ENCODE measurements around the gene KCNIP2.

The KCNIP2 gene

GRCh38 chr10:101780187-101780817 lies 63.3 kb downstream of the KCNIP2 start:
- H3K9me3 ChIP-seq: no peaks in the 10 kb centered on the region
- peaks cover 16% of the 10 kb centered on the region for H3K36me3 ChIP-seq (replicated peaks)
- H3K4me3 ChIP-seq: peak overlapping the region; percentile 7
- DNase-seq (ENCODE audit: low spot score in 2 of 2): no peak
- H3K4me1 ChIP-seq: peaks cover 21% of the 10 kb centered on the region
- in situ Hi-C loops (cut with MboI; ENCODE audit: low sequenced_read_pairs): loop anchor here (5.0 kb wide), 2 partner anchors 173 to 568 kb away; no protein-coding TSS in a partner anchor
- H3K27me3 ChIP-seq (ENCODE audit: low read depth): peaks cover 2% of the 10 kb centered on the region

GRCh38 chr10:101779544-101780186 lies 63.9 kb downstream of the KCNIP2 start:
- H3K27me3 ChIP-seq (ENCODE audit: low read depth): peaks cover 8% of the 10 kb centered on the region
- H3K36me3 ChIP-seq (replicated peaks): peaks cover 12% of the 10 kb centered on the region
- peak overlapping the region; percentile 7 for H3K4me3 ChIP-seq
- peak; percentile 32 to 94 for DNase-seq (ENCODE audit: low spot score in 2 of 2)
- H3K4me1 ChIP-seq: peaks cover 21% of the 10 kb centered on the region
- H3K9me3 ChIP-seq: no peaks in the 10 kb centered on the region
- in situ Hi-C loops (cut with MboI; ENCODE audit: low sequenced_read_pairs): loop anchor here (5.0 kb wide), 2 partner anchors 172 to 567 kb away; no protein-coding TSS in a partner anchor

DNA sequence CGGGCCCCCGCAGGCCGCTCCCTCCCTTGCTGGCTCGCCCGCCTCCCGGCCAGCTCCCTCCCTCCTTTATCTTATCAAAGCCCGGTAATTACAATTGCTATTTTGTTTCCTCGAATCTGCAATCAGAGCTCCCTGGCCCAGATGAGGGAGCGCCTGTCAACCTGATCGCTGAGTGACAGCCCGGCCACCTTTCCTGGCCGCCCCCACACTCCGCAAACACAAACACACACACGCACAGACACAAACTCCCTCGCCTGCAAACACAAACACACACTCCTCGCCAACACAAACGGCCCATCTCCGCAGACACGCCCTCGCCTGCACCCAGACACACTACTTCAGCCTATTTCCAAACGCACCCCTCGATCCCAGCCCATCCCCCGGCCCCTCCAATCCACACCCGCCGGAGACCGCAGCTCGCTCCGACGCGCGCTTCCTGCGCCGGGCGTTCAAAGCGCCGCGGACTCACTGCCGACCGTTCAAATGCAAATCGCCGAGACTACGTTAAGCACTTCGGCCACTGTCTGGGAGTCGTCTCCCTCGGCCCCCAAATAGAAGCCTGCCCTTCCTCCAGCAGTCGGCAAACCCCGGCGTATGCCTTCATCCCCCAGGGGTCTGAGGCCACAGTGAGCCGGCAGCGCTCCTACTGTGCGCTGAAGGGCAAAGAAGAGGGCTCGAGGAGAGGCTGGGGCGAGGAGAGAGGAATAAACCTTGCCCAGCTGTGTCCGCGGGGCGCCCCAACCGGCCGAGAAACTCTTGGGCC lies 64.6 kb downstream of the KCNIP2 start:
- Histone ChIP-seq H3K4me1 (peaks cover 21% of the 10 kb centered on the region), H3K4me3 (no peak overlapping the region), H3K9me3 (no peaks in the 10 kb centered on the region), H3K27me3 (ENCODE audit: low read depth) (peaks cover 12% of the 10 kb centered on the region), H3K36me3 (replicated peaks) (peaks cover 12% of the 10 kb centered on the region)
- DNase-seq (ENCODE audit: low spot score in 2 of 2): no peak
- in situ Hi-C loops (cut with MboI; ENCODE audit: low sequenced_read_pairs): no loop called here

GRCh38 chr10:101778151-101778780 lies 65.3 kb downstream of the KCNIP2 start:
- no peak overlapping the region for H3K4me3 ChIP-seq
- H3K36me3 ChIP-seq (replicated peaks): peaks cover 12% of the 10 kb centered on the region
- H3K4me1 ChIP-seq: peaks cover 21% of the 10 kb centered on the region
- in situ Hi-C loops (cut with MboI; ENCODE audit: low sequenced_read_pairs): no loop called here
- H3K9me3 ChIP-seq: no peaks in the 10 kb centered on the region
- DNase-seq (ENCODE audit: low spot score in 2 of 2): no peak
- H3K27me3 ChIP-seq (ENCODE audit: low read depth): peaks cover 12% of the 10 kb centered on the region

DNA sequence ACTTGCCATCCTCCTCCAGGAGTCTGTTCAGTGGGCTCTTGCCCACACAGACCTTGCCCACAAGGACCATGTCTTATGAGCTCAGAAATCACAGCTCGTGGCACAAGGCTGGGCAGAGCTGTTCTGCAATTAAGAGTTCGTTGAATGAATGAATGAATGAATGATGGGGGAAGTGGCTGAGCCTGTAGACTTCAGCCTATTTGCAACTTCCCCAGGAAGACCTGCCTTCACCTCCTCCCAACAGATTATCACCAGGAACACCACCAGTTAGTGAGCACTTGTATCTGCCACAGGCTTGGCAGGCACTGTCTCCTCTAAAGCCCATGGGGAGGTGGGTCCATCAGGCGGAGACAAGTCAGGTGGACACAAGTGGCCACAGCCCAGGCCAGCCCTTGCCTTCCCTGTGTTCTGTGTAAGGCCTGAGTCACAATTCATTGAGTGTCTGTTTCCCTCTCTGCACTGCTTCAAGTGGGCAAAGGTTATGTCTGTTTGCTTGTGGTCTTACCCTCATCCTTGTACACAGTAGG lies 65.9 kb downstream of the KCNIP2 start:
- in situ Hi-C loops (cut with MboI; ENCODE audit: low sequenced_read_pairs): no loop called here
- peaks cover 12% of the 10 kb centered on the region for H3K27me3 ChIP-seq (ENCODE audit: low read depth)
- DNase-seq (ENCODE audit: low spot score in 2 of 2): no peak
- H3K4me1 ChIP-seq: peaks cover 21% of the 10 kb centered on the region
- H3K9me3 ChIP-seq: no peaks in the 10 kb centered on the region
- peaks cover 12% of the 10 kb centered on the region for H3K36me3 ChIP-seq (replicated peaks)
- no peak overlapping the region for H3K4me3 ChIP-seq

DNA sequence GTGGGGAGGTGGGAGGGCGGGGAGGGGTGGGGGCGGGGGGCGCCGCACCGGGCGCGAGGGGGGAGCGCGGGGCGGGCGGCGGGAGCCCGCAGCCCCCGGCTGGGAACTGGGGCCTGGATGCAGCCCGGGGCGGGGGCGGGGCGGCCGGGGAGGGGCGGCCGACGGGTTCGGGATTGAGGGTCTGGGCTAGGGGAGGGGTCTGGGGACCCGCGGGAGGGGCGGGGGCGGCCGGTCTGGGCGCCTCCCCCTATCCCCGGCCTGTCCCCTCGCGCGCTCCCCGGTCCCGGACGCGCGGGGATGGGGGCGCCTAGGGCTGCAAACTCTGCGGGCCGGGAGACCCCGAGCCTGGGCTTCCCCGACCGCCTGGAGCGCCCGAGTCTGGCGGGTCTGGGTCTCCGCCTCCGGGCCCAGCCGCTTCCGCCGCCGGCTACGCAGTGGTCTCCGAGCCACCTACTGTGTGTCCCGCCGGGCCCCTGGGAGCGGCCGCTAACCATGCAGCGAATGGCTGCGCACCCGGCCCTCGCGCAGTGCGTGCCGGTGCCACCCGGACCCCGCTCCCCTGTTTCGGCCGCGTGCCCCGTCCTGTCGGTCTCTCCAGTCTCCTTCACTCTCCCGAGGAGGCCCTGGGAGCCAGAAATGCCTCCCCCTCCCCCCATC lies 67.3 kb downstream of the KCNIP2 start:
- Histone ChIP-seq H3K4me1 (peaks cover 13% of the 10 kb centered on the region), H3K4me3 (no peak overlapping the region), H3K27me3 (ENCODE audit: low read depth) (peaks cover 12% of the 10 kb centered on the region), H3K36me3 (replicated peaks) (peaks cover 12% of the 10 kb centered on the region), H3K9me3 (no peaks in the 10 kb centered on the region)
- DNase-seq (ENCODE audit: low spot score in 2 of 2): no peak
- in situ Hi-C loops (cut with MboI; ENCODE audit: low sequenced_read_pairs): no loop called here

Measured in HAP-1 (cell line).